ENCODE results near the gene UBFD1.
A peak's percentile ranks its signal among the peaks of the same experiment; 100 is the strongest.
"Not testable (repeated sequence)": the region's sequence is repeated elsewhere in the genome, so short reads cannot be mapped to it uniquely, and the experiment has no call there.

Gene UBFD1, protein sequence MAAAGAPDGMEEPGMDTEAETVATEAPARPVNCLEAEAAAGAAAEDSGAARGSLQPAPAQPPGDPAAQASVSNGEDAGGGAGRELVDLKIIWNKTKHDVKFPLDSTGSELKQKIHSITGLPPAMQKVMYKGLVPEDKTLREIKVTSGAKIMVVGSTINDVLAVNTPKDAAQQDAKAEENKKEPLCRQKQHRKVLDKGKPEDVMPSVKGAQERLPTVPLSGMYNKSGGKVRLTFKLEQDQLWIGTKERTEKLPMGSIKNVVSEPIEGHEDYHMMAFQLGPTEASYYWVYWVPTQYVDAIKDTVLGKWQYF

DNA sequence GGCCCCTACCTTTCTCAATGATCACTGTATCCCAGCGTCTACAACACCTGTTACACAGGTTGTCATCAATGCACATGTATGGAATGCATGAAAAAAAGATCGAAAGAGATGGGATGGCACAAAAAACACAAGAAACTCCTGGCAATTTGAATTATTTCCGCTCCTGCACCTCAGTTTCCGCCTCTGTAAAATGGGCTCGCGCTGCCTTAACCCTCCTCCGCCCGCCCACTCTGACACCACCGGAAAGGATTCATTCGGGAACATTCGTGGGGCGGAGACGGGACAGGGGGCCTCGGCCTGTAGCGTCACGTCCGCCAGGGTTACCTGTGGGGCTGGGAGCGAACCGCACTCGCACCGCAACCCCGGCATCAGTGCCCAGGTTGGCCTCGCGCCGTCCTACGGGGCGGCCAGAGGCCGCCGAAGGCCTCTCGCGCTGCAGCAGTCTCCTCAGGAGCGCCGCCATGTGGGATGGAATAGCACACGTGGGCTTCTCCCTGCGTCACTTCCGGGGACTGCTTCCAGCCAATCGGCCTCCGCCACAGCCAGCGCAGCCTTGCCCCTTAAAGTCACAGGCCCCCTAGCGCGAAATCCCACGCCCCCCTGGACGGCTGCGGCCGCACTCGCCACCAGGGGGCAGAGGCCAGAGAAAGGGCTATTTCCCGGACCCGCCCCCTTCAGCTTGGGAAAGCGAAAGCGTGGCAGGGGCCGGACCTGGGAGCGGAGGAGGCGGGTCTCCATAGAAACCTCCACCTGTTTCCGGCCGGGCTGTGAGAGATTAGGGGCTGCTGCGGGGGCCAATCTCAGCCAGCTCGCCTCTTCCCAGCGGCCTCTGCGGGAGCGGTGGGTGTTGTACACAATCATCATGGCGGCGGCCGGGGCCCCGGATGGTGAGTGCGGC lies at the start of gene UBFD1, which contains the start of gene EARS2:
Gene UBFD1 (plus strand): TSS at position 847 of the 898 bp plus-strand sequence. CDS start 16 bp downstream, at position 863.
Gene EARS2 (minus strand): TSS at position 470 of the 898 bp plus-strand sequence. CDS start 7 bp downstream, at position 463.
- DNase-seq (ENCODE audit: low read depth in 3 of 3), result peak; percentile 97 to 98 (median 97)

DNA sequence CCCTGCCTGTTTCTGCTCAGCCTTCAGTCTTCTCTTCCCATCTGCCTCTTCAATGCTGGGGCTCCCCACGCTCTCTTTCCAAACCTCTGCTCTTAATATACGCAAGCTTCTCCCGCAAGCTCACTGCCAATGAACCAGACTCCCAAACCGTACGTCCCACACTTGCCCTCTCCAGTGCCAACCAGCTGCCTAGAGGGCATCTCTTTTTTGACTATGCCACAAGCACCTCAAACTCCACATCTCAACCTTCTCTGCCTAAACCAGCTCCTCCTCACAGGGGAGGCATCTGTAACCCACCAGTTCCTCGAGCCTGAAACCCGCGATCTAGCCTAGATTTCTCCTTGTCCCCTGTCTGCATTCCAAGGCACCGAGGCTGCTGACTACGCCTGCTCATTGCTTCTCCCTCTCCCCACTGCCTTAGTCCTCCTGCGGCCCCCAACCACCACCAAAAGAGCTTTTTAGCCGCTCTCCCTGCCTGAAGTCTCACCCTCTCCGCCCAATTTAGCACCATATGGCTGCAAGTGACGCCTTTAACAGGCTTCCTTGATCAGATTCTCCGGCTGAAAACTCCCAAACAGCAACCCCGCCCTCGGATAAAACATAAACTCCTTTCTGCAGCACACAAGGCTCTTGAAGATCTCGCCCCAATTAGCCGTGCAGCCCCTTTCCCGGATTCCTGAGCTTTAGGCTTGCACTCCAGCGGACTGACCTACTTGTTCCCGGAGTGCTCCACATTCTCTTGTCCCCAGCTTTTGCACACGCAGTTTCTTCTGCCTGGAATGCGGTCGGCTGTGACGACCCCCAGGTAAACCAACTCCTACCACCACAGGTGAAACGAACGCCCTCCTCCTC lies 48.7 kb upstream of the UBFD1 start:
- no peak for DNase-seq (ENCODE audit: low read depth in 3 of 3)

DNA sequence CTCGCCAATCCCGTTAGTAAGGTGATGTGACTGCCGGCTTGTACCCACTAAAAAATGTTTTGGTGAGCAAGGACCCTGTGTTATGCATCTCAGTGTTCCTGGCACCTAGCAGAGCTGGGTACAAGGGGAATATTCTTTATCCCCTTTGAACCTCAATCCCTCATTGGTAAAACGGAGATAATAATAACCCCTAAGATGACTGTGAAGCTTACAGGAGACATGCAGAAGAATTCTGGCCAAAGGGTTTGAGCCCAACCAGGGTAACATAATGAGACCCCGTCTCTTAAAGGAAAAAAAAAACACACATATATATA lies 48.1 kb upstream of the UBFD1 start:
- no peak for DNase-seq (ENCODE audit: low read depth in 3 of 3)

DNA sequence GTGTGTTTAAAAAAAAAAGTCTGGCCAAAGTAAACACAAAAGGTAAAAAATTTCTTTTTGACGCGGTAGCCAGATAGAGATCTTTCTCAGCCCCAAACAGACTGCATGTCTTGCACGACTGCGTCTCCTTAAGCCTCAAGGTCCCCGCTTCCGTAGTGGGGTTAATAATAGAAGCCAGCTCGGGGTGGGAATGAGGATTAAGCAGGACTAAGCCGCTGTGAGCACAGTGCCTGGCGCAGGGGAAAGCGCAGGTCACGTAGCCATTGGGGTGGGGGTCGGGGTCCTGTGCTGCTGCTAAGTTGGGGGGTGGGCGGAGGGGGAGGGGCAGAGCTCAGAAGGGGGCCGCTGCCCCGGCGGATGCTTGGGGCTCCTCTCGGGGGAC lies 47.8 kb upstream of the UBFD1 start:
- DNase-seq (ENCODE audit: low read depth in 3 of 3), result peak in 1 of 3 donors; percentile 22

DNA sequence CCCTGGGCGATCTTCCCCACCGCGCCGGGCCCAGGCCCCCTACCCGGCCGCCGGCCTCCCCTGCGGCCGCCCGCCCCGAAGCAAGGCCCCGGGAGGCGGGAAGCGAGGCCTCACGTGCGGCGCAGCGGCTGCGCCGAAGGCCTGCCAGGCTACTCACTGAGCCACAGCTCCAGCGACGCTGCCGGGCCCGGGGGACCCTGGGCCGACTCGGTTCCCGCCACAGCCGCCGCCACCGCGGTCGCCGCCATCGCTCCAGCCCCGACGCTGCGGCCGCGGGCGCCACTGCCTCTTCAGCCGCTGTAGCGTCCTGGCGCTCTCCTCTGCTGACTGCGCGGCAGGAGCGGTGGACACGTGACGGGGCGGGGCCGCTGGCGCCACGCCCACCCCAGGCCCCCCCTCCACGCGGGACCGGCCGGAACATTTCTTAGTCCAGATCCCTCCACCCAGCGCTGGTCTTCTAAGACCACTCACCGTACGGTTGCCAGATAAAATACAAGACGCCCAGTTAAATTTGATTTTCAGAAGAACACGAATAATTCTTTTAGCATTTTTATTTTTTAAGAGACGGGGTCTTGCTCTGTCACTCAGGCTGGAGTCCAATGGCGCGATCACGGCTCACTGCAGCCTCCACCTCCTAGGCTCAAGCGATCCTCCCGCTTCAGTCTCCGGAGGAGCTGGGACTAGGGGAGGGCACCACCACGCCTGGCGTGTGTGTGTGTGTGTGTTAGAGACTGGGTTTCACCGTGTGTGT lies 47.2 kb upstream of the UBFD1 start, which contains the start of gene GGA2:
Gene GGA2 (minus strand): TSS at position 331 of the 751 bp plus-strand sequence. CDS start 83 bp downstream, at position 248.
- peak; percentile 65 to 78 (median 69) for DNase-seq (ENCODE audit: low read depth in 3 of 3)

DNA sequence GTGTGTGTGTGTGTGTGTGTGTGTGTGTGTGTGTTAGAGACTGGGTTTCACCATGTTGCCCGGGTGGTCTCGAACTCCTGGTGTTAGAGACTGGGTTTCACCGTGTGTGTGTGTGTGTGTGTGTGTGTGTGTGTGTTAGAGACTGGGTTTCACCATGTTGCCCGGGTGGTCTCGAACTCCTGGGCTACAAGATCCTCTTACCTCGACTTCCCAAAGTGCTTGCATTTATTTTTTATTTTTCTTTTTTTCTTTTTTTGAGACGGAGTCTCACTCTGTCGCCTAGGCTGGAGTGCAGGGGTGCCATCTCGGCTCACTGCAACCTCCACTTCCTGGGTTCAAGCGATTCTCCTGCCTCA lies 46.6 kb upstream of the UBFD1 start:
- not testable (repeated sequence) for DNase-seq (ENCODE audit: low read depth in 3 of 3)

DNA sequence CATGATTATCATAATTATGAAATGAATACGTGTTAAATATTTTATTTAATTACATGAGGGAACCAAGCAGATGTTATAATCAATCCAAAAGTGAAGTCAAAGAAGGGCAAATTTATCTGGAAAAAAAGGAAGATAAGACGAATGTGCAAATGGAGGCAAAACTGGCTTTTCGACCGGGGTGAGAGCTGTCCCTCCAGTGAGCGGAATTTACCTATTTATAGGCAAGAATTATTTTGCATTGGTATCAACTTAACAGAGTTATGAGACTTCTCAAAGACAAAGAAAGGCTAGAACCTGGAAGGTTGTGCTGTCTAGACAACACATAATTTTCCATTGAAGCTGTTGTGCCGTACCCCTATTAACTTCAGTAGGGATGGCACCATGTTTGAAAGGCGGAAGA lies 45.8 kb upstream of the UBFD1 start:
- DNase-seq (ENCODE audit: low read depth in 3 of 3), result no peak

DNA sequence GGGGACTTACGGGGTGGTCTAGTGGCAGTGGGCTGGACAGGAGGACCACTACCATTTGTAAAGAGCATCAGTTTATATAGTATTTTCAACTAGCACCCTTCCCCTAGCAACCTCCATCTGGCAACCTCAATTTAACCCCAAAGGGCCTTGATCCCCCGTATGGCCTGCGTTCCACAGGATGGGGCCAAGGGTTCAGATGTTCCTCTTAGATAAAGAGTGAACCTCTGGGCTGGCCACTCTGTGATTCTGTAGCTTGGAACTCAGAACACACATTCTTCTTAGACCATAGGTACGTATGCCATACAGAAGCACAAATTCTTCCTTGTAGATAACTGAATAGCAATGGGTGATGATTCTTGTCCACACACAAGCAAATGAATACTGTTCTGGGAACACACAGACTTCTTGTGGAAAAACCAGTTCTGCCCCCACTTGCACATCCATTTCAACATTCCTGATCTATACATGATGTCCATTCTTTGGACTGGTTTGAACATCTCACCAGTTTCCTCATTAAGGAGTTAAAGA lies 45.3 kb upstream of the UBFD1 start:
- no peak for DNase-seq (ENCODE audit: low read depth in 3 of 3)

DNA sequence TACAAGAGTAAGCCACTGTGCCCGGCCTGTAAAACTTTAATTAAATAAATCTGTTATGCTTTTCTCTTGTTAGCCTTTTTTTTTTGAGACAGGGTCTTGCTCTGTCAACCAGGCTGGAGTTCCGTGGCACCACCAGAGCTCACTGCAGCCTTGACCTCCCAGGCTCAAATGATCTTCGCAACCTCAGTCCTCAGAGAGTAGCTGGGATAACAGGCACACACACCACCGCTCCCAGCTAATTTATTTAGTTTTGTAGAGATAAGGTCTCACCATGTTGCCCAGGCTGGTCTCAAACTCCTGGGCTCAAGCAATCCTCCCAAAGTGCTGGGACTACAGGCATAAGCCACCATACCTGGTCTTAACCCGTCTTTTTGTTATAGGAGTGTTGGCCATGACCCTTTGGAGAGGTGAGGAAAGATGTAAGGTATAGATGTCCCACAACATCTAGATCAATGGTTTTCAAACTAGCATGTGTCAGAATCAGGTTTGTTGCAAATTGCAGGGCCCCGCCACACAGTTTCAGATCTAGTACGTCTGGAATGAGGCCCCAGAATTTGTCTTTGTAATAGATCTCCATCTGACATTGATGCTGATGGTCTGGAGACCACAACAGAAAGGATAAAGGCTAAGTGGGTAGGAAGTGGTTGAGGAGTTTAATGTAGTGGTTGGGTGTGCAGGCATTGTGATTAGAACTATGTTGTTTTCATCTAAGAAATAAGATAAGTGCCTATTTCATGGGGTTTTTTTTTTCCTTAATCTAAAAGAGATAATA lies 43.0 kb upstream of the UBFD1 start:
- DNase-seq (ENCODE audit: low read depth in 3 of 3), result no peak

DNA sequence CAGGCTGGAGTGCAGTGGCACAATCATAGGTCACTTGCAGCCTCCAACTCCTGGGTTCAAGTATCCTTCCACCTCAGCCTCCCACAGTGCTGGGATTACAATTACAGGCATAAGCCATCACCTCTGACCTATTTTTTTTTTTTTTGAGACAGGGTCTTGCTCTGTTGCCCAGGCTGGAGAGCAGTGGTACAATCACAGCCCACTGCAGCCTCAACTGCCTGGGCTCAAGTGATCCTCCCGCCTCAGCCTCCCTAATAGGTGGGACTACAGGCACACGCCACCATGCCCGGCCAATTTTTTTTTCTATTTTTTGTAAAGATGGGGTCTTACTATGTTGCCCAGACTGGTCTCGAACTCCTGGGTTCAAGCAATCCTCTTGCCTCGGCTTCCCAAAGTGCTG lies 41.6 kb upstream of the UBFD1 start:
- DNase-seq (ENCODE audit: low read depth in 3 of 3), result no peak

DNA sequence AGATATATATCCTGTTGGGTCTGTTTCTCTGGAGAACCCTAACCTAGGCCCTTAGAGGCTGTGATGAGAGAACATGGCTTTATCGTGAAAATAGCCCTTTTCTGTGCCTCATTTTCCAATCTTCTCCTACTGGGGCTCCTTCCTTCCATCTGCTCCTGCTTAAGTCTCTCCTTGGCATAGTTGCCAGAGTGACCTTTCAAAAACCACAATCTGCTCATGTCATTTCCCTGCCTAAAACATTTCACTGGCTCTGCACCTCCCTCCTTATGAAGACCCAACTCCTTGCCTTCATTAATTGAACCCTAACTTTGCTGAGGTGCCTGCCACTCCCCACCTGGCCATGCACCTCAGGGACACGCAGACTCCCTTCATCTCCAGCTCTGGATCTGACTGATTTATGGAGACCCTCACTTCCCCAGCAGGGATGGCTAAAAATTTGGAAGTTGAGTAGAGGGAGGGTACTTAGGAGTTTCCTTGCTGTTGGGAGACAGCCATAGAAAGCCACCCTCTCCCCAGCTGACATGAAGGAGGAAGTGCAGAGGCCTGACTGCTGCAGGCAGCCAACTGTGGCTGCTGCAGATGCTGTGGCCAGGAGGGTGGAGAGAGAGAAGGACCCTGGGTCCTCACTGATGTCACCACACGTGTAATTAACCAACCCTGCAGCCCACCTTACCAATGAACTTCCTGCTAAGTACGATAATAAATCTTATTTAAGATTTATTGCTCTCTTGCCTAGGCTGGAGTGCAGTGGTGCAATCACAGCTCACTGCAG lies 41.0 kb upstream of the UBFD1 start:
- no peak for DNase-seq (ENCODE audit: low read depth in 3 of 3)

DNA sequence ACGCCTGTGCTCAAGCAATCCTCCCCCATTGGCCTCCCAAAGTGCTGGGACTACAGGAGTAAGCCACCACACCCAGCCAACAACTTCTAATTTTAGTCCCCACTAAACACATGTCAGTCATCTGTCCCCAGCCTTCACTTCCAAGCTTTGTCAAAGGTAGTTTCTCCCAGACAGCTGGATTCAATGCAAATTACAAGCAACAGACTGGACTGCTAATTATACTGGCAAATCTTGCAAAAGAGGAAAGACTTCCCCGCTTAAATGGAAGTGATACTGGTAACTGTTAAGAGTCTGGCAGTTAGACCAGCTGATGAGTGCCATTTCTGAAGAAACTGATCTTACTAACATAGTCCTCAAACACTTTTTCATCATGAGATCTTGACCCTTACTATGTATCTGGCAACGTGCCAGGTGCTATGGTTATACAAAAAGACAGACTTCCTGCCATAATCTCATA lies 39.1 kb upstream of the UBFD1 start:
- no peak for DNase-seq (ENCODE audit: low read depth in 3 of 3)

DNA sequence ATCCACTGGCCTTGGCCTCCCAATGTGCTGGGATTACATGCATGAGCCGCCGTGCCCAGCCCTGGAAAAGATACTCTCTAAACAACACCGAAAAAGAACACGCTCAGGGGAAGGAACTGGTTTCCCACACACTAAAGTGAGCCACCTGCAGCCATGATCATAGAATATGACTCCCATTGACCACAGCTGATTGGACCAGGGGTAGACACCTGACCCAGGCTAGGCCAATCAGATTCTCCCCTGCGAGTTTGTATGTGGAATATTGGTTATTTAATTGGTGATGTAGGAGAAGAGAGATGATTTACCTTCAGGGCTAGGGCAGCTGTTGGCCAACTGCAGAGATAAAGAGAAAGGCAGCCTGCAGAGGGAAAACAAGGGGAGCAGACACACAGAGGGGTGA lies 38.2 kb upstream of the UBFD1 start:
- no peak for DNase-seq (ENCODE audit: low read depth in 3 of 3)

DNA sequence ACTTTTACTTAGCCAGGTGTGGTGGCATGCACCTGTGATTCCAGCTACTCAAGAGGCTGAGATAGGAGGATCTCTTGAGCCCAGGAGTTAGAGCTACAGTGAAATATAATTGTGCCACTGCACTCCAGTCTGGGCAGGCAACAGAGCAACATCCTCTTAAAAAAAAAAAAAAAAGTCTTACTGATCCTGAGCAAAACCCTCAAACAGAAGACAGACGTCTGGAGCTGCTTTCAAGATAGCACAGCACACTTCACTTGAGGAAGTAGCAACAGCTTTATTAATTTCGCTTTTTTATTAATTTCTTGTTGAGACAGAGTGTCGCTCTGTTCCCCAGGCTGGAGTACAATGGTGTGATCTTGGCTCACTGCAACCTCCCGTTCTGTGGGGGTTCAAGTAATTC lies 37.0 kb upstream of the UBFD1 start:
- no peak for DNase-seq (ENCODE audit: low read depth in 3 of 3)

DNA sequence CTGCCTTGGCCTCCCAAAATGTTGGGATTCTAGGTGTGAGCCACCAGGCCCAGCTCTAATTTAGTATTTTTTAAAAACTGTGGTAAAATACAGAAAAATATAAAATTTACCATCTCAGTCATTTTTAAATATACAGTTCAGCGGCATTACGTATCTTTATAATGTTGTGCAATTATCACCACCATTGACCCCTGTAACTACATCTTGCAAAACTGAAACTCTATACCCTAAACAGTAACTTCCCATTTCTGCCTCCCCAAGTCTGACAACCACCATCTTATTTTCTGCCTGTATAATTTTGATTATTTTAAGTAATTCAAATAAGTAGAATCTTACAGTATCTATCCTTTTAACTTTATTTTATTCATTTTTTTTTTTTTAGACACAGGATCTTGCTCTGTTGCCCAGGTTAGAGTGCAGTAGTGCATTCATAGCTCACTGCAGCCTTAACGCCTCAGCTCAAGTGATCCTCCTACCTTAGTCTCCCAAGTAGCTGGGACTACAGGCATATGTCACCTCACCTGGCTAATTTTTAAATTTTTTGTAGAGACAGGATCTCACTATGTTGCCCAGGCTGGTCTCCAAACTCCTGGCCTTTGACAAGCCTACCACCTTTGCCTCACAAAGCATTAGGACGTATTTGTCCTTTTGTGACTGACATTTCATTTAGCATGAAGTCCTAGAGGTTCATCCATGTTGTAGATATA lies 36.3 kb upstream of the UBFD1 start:
- no peak for DNase-seq (ENCODE audit: low read depth in 3 of 3)

DNA sequence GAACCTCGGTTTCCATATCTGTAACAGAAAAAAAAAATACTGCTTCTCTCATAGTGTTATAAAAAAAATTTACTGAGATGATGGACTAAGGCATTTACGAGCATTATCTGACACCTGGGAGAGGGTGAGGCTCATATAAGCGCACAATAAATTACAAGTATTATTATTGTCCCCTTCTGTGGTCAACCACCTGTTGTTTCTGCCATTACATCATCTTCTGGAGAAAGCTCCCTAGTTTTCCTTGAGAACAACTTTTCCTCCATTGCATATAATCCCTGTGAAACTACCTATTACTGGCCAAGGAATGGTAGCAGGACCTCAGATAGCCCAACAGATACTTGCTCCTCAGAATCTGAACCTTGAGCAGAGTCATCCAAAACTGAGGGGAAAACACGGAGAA lies 35.6 kb upstream of the UBFD1 start:
- no peak for DNase-seq (ENCODE audit: low read depth in 3 of 3)

DNA sequence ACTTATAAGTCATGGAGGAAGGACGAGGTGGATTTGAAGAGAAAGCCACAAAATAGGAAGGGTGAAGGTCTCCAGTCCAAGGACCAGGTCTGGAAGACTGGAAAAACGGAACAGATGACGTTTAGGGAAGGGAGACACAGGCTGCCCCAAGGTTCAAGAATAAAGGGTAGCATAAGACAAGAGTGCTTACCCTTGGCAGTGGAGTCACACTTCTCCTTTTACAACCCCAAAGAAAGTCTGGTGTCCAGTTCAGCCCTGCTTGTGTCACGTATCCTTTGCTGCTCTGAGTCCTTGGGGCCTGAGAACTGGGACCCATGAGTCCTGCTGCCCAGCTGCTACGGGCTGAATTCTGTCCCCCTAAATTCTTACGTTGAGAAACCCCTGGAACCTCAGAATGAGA lies 34.2 kb upstream of the UBFD1 start:
- DNase-seq (ENCODE audit: low read depth in 3 of 3), result no peak

DNA sequence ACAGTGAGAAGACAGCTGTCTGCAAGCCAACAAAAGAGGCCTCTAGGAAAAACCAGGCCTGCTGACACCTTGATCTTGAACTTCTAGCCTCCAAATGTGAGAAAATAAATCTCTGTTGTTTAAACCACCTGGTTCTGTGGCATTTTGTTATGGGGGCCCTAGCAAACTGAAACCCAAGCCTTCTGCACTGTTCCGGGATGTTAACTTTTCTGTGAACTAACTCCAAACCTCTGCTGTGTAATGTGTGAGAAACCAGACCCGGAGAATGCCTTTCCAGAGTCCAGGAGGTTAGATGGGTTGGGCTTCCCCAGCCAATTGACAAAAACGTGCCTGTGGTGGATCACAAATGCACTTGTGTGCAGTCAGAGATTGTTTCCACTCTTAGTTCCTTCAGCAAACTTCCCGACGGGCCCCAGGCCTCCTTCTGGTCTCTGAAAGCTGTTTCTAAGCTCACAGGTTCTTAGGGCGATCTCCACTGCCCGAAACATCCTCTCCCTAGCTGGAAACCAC lies 33.6 kb upstream of the UBFD1 start:
- DNase-seq (ENCODE audit: low read depth in 3 of 3), result no peak

DNA sequence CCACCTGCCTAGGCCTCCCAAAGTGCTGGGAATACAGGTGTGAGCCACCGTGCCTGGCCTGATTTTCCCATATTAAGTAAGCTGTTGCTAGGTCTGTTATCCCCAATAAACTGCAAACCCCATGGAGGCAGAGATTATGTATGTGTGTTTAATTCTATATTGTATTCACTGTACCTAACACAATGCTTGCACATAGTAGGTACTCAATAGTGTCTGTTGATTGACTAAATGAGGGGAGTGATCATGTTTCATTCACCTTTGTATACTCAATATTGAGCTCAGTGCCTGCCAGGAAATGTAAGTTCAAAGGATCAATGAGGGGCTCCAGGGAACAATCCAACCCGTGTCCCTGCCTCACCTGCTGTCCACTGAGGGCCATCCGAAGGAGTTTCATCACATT lies 32.6 kb upstream of the UBFD1 start:
- DNase-seq (ENCODE audit: low read depth in 3 of 3), result no peak

Data from stimulated activated CD4-positive, alpha-beta T cell treated with anti-CD3 and anti-CD28 coated beads, TNF-alpha, amount 100 ng/mL, for 48 hours (primary cell).